Keratinocyte (primary cell): ENCODE data around the gene SLC44A1. TPM values are rescaled to one million over a fixed set of nuclear protein-coding genes. Genes with fewer than 3 reads are reported as not detected.

ENCODE experiments used
- DNase-seq: peaks from one replicate; pipeline ENCODE4 v3.0.0-alpha.2; 2011; ENCODE audit warnings: low read depth, missing footprints, low spot score
- FAIRE-seq: peaks from 2 replicates; lab custom pipeline; 2011; peaks lifted over from hg19 to GRCh38; lab: Jason Lieb, UNC
- H2AFZ ChIP-seq: 2 replicates; pipeline ENCODE4 v1.6.0; 2012; ENCODE audit warnings: low read length, control low read depth, inconsistent platforms; ENCODE audit not compliant: control insufficient read depth
- H3K27ac ChIP-seq: 2 replicates; pipeline ENCODE4 v1.5.1; 2011; ENCODE audit warnings: low read length; ENCODE audit not compliant: control insufficient read depth, insufficient read depth
- H3K27me3 ChIP-seq: 3 replicates; pipeline ENCODE4 v1.6.0; 2011; ENCODE audit warnings: low read length; ENCODE audit not compliant: control insufficient read depth, insufficient read depth; ENCODE audit errors: extremely low read depth
- H3K36me3 ChIP-seq, 2 experiments: 2 replicates in 1 of 2; 3 replicates in 1 of 2; pipeline ENCODE4 v1.5.1; 2011; ENCODE audit warnings: low read length in 2 of 2, mild to moderate bottlenecking in 1 of 2; ENCODE audit not compliant: control insufficient read depth in 2 of 2, insufficient read depth in 2 of 2; ENCODE audit errors: extremely low read depth in 1 of 2
- H3K4me1 ChIP-seq: 3 replicates; pipeline ENCODE4 v1.5.1; 2011; ENCODE audit warnings: low read length; ENCODE audit not compliant: control insufficient read depth, insufficient read depth; ENCODE audit errors: extremely low read depth
- H3K4me2 ChIP-seq: 3 replicates; pipeline ENCODE4 v1.6.0; 2011; ENCODE audit warnings: low read depth, low read length; ENCODE audit not compliant: control insufficient read depth, insufficient read depth; ENCODE audit errors: extremely low read depth
- H3K4me3 ChIP-seq, 3 experiments: fragments of 200-600 bp in 1 of 3; sonication (generic) in 1 of 3; 2 replicates in 2 of 3; 3 replicates in 1 of 3; pipeline ENCODE4 v1.5.1; 2011 to 2016; ENCODE audit warnings: low read length in 3 of 3, mild to moderate bottlenecking in 3 of 3, control low read depth in 2 of 3, inconsistent platforms in 1 of 3, low read depth in 1 of 3, mixed read lengths in 1 of 3, mixed run types in 1 of 3, moderate library complexity in 1 of 3; ENCODE audit not compliant: control insufficient read depth in 2 of 3, insufficient read depth in 2 of 3; ENCODE audit errors: extremely low read depth in 1 of 3
- H3K79me2 ChIP-seq: 2 replicates; pipeline ENCODE4 v1.6.0; 2012; ENCODE audit warnings: low read length; ENCODE audit not compliant: control insufficient read depth, insufficient read depth
- H3K9ac ChIP-seq: 3 replicates; pipeline ENCODE4 v1.6.0; 2011; ENCODE audit warnings: low read length; ENCODE audit not compliant: control insufficient read depth, insufficient read depth; ENCODE audit errors: extremely low read depth
- H3K9me1 ChIP-seq: 3 replicates; pipeline ENCODE4 v1.6.0; 2011; ENCODE audit warnings: low read length; ENCODE audit not compliant: control insufficient read depth, insufficient read depth; ENCODE audit errors: extremely low read depth
- H3K9me3 ChIP-seq: 2 replicates; pipeline ENCODE4 v1.5.1; 2012; ENCODE audit warnings: low read depth, low read length; ENCODE audit not compliant: control insufficient read depth
- H4K20me1 ChIP-seq: 3 replicates; pipeline ENCODE4 v1.6.0; 2011; ENCODE audit warnings: low read length; ENCODE audit not compliant: control insufficient read depth, insufficient read depth; ENCODE audit errors: extremely low read depth
- CTCF ChIP-seq, 3 experiments: IDR thresholded peaks in 1 of 3; conservative IDR thresholded peaks in 1 of 3; optimal IDR thresholded peaks in 1 of 3; 2 replicates in 2 of 3; 3 replicates in 1 of 3; pipeline versions ENCODE3 to v1.5.1; 2011; ENCODE audit warnings: low read length in 3 of 3, mild to moderate bottlenecking in 3 of 3, moderate library complexity in 2 of 3, control low read depth in 1 of 3, inconsistent platforms in 1 of 3; ENCODE audit not compliant: insufficient read depth in 2 of 3; ENCODE audit errors: extremely low read depth in 1 of 3
- EZH2 ChIP-seq: IDR thresholded peaks from one replicate; pipeline ENCODE4 v1.6.1; 2012; ENCODE audit warnings: inconsistent platforms, mild to moderate bottlenecking, low read length, moderate library complexity
- dilution Hi-C: fragments of 300-500 bp; cut with MboI; formaldehyde crosslinking; loops from one replicate; pipeline ENCODE4 v1.7.0; 2020; ENCODE audit warnings: low sequenced_read_pairs; ENCODE audit not compliant: extremely low pct_ligation_motif_present
- polyA plus RNA-seq, 5 experiments: library from polyadenylated mRNA; depleted of rRNA in 3 of 5; stranded (reverse) in 3 of 5; stranded (forward) in 1 of 5; unstranded in 1 of 5; fragments of >200 nt; gene quantifications; 1 replicate in 1 of 5; 2 replicates in 3 of 5; 3 replicates in 1 of 5; pipeline versions ENCODE4 v1.2.1 to v1.2.3, GENCODE V29; 2011 to 2012; ENCODE audit warnings: missing spikeins in 2 of 5, low read depth in 1 of 5, low replicate concordance in 1 of 5

The SLC44A1 gene
- polyA plus RNA-seq, 1 donor (not counting 4 experiments of a cell fraction or from before 2014, with no cell fraction given), result 22.9 TPM

GRCh38 chr9:105354448-105354847 lies 110.0 kb downstream of the SLC44A1 start:
- no peak overlapping the region for H3K4me3 ChIP-seq
- H3K9me3 ChIP-seq, result no peaks in the 10 kb centered on the region
- no peak overlapping the region for H2AFZ ChIP-seq
- H3K4me1 ChIP-seq, result no peaks in the 10 kb centered on the region
- H4K20me1 ChIP-seq, result no peaks in the 10 kb centered on the region
- no peaks in the 10 kb centered on the region for H3K9me1 ChIP-seq
- H3K27ac ChIP-seq, result no peak overlapping the region
- H3K36me3 ChIP-seq, result no peaks in the 10 kb centered on the region
- no peak for FAIRE-seq
- no peak overlapping the region for H3K4me2 ChIP-seq
- no peak for DNase-seq
- TF ChIP-seq EZH2 (no peak), CTCF (optimal IDR thresholded peaks at IDR 0.05 in 1 of 3, IDR thresholded peaks at IDR 0.05 in 1 of 3, conservative IDR thresholded peaks at IDR 0.05 in 1 of 3; ENCODE audit: extremely low read depth in 1 of 3, insufficient read depth in 2 of 3, low read length in 3 of 3) (no peak)
- no peaks in the 10 kb centered on the region for H3K79me2 ChIP-seq
- H3K27me3 ChIP-seq, result no peaks in the 10 kb centered on the region
- no peak overlapping the region for H3K9ac ChIP-seq
- dilution Hi-C loops, result no loop called here

GRCh38 chr9:105355781-105356180 lies 111.3 kb downstream of the SLC44A1 start:
- Histone ChIP-seq H4K20me1 (no peaks in the 10 kb centered on the region), H3K36me3 (no peaks in the 10 kb centered on the region), H3K4me2 (no peak overlapping the region), H3K79me2 (no peaks in the 10 kb centered on the region), H2AFZ (no peak overlapping the region), H3K9me1 (no peaks in the 10 kb centered on the region), H3K27ac (no peak overlapping the region), H3K9ac (no peak overlapping the region), H3K4me1 (no peaks in the 10 kb centered on the region), H3K9me3 (no peaks in the 10 kb centered on the region), H3K4me3 (no peak overlapping the region), H3K27me3 (no peaks in the 10 kb centered on the region)
- DNase-seq, result peak; percentile 23
- dilution Hi-C loops, result no loop called here
- no peak for FAIRE-seq
- TF ChIP-seq CTCF (optimal IDR thresholded peaks at IDR 0.05 in 1 of 3, IDR thresholded peaks at IDR 0.05 in 1 of 3, conservative IDR thresholded peaks at IDR 0.05 in 1 of 3; ENCODE audit: extremely low read depth in 1 of 3, insufficient read depth in 2 of 3, low read length in 3 of 3) (peak in 2 of 3 experiments; percentile 19 to 33), EZH2 (no peak)
